Measurements from ENCODE around the gene ADSS1.

ADSS1 gene

GRCh38 chr14:104754213-104754851 lies 30.3 kb downstream of the ADSS1 start:
- POLR2A ChIA-PET, result interaction anchor here (1.0 to 1.6 kb wide), 2 partner anchors 12 to 17 kb away, joined by 3 to 5 read pairs; no protein-coding TSS in a partner anchor
- CTCF ChIA-PET, result interaction anchor here (0.7 to 4.3 kb wide), 6 partner anchors 10 to 72 kb away, joined by 3 to 44 read pairs (median 4); no protein-coding TSS in a partner anchor
- peak overlapping the region; percentile 98 for H3K4me3 ChIP-seq (ENCODE audit: low read depth, low read length)
- no peak for TF ChIP-seq CTCF (IDR thresholded peaks at IDR 0.05; ENCODE audit: insufficient read depth, low read length, missing control alignments)
- no peak for DNase-seq (ENCODE audit: low read depth, low spot score)

- no peak for TF ChIP-seq CTCF (IDR thresholded peaks at IDR 0.05; ENCODE audit: insufficient read depth, low read length, missing control alignments)
- H3K4me3 ChIP-seq (ENCODE audit: low read depth, low read length), result no peak overlapping the region
- CTCF ChIA-PET, result interaction anchor here (1.2 to 4.3 kb wide), 3 partner anchors 9 to 70 kb away, joined by 3 to 44 read pairs (median 37); no protein-coding TSS in a partner anchor
- DNase-seq (ENCODE audit: low read depth, low spot score), result no peak
- POLR2A ChIA-PET, result no interaction called here
Observed at GRCh38 chr14:104755621-104756020, 31.6 kb downstream of the ADSS1 start.

- no peak overlapping the region for H3K4me3 ChIP-seq (ENCODE audit: low read depth, low read length)
- ChIA-PET CTCF (interaction anchor here (3.8 to 4.6 kb wide), 2 partner anchors 11 to 14 kb away, joined by 15 to 49 read pairs; no protein-coding TSS in a partner anchor), POLR2A (no interaction called here)
- no peak for DNase-seq (ENCODE audit: low read depth, low spot score)
- TF ChIP-seq CTCF (IDR thresholded peaks at IDR 0.05; ENCODE audit: insufficient read depth, low read length, missing control alignments), result no peak
Observed at GRCh38 chr14:104756477-104757237, 32.6 kb downstream of the ADSS1 start.

DNA sequence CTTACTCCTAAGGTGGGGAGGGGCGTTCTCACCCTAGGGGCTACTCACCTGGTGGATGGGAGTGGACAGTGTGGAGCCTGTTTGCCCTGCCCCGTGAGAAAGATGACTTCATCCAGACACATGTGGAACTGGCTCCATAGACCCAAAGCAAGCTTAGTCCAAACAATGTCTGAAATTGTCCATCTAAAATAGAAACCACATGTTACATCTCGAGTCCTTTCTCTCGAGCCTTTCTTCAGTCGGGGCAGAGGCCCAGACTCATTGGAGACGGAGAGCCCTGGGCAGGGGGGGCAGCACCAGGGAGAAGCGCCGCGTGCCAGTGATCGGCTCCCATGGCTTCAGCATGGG lies 33.2 kb downstream of the ADSS1 start:
- no peak overlapping the region for H3K4me3 ChIP-seq (ENCODE audit: low read depth, low read length)
- ChIA-PET CTCF (interaction anchor here (3.8 to 4.6 kb wide), 2 partner anchors 10 to 14 kb away, joined by 15 to 49 read pairs; no protein-coding TSS in a partner anchor), POLR2A (no interaction called here)
- DNase-seq (ENCODE audit: low read depth, low spot score), result no peak
- no peak for TF ChIP-seq CTCF (IDR thresholded peaks at IDR 0.05; ENCODE audit: insufficient read depth, low read length, missing control alignments)

DNA sequence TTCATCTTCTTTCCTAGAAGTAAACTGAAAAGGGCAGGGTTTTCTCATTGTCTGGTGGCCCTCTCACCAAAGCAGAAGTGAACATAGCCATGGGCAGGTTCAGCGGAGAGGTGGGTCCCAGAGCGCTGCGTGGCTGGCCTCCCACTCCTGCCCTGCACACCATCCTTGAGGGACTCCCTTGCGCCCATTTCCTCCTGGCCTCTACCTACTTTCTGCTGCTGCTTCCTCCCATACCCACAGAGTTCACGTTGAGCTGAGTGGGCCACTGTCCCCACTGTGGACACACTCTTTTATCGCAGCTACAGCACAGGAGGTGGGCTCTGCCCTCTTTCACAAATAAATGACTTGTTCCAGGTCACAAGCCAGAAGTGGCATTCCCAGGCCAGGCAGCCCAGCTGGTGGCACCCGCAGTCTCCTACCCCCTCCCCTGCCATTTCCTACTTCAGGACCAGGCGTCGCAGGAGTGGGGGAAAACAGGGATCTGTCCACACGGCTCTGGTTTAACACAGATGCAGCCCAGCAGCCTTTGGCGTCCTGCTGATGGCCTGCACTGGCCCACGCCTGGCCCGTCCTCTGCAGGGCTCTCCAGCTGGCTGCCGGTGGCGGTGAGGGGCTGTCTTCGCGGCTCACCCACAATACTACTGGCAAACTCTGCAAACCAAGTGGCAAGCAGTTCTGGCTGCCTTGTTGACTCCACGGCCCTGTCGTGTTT lies 33.8 kb downstream of the ADSS1 start:
- no peak overlapping the region for H3K4me3 ChIP-seq (ENCODE audit: low read depth, low read length)
- ChIA-PET CTCF (interaction anchor here (3.8 to 4.6 kb wide), 2 partner anchors 10 to 13 kb away, joined by 15 to 49 read pairs; no protein-coding TSS in a partner anchor), POLR2A (no interaction called here)
- no peak for TF ChIP-seq CTCF (IDR thresholded peaks at IDR 0.05; ENCODE audit: insufficient read depth, low read length, missing control alignments)
- no peak for DNase-seq (ENCODE audit: low read depth, low spot score)
